ENCODE results near the gene SEC16A.

The SEC16A gene

DNA sequence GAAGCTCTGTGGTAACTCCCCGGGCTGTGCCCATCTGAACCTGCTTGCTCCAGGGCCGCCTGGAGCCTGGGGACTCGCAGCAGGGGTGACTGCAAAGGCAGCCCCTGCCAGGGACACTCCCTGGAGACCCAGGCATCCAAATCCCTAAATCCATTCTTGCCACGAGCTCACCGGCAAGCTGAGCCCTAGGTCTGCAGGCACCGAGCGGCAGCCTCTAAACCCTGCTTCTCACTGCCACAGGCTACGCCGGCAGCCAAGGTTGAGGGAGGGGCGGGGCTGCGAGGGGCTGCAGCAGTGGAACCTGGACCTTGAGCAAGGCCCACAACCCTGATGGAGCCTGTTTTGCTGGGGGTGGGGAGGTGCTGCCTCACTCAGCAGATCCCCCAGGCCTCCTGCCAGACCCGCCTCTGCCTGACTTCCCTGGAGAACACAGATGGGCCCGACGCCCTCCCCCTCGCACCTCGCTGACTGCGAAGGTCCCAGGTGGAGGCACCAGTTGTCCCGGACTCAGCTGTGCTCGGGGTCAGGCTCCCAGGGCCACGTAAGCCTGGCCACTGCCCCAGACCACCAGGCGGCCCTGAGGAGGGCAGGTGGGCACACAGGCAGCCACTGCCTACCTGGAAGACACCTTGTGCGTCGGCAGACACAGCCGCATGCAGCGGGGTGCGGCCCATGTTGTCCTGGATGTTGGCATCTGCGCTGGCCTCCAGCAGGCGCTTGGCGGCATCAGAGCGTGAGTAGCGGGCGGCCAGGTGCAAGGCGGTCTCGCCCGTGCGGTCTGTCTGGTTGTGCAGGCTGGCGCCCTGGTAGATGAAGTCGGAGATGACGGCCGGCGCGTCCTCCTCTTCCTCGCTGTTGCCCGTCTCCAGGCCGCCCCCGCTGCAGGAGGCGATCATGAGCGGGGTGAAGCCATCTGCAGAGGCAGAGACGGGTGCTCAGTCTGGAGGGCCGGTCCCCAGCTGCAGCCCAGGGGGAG is 17.4 kb upstream of the SEC16A start:
- H3K36me3 Mint-ChIP-seq: no peaks in the 10 kb centered on the region
- H3K4me3 Mint-ChIP-seq: no peak overlapping the region
- H3K27ac Mint-ChIP-seq: no peak overlapping the region
- no peaks in the 10 kb centered on the region for H3K4me1 Mint-ChIP-seq (ENCODE audit: low read depth)
- no peaks in the 10 kb centered on the region for H3K27me3 Mint-ChIP-seq
- no peaks in the 10 kb centered on the region for H3K9me3 Mint-ChIP-seq (ENCODE audit: low read depth)

GRCh38 chr9:136499071-136499934 is 16.5 kb upstream of the SEC16A start:
- H3K27me3 Mint-ChIP-seq: no peaks in the 10 kb centered on the region
- H3K36me3 Mint-ChIP-seq: no peaks in the 10 kb centered on the region
- no peaks in the 10 kb centered on the region for H3K4me1 Mint-ChIP-seq (ENCODE audit: low read depth)
- H3K27ac Mint-ChIP-seq: no peak overlapping the region
- no peaks in the 10 kb centered on the region for H3K9me3 Mint-ChIP-seq (ENCODE audit: low read depth)
- H3K4me3 Mint-ChIP-seq: no peak overlapping the region

- Mint-ChIP-seq H3K36me3 (no peaks in the 10 kb centered on the region), H3K9me3 (ENCODE audit: low read depth) (no peaks in the 10 kb centered on the region), H3K4me3 (no peak overlapping the region), H3K27me3 (no peaks in the 10 kb centered on the region), H3K4me1 (ENCODE audit: low read depth) (no peaks in the 10 kb centered on the region), H3K27ac (no peak overlapping the region)
Measured at GRCh38 chr9:136497916-136498695, 15.3 kb upstream of the SEC16A start.

- Mint-ChIP-seq H3K36me3 (no peaks in the 10 kb centered on the region), H3K27me3 (no peaks in the 10 kb centered on the region), H3K4me1 (ENCODE audit: low read depth) (no peaks in the 10 kb centered on the region), H3K27ac (no peak overlapping the region), H3K4me3 (no peak overlapping the region), H3K9me3 (ENCODE audit: low read depth) (no peaks in the 10 kb centered on the region)
Measured at GRCh38 chr9:136496801-136497620, 14.2 kb upstream of the SEC16A start.

DNA sequence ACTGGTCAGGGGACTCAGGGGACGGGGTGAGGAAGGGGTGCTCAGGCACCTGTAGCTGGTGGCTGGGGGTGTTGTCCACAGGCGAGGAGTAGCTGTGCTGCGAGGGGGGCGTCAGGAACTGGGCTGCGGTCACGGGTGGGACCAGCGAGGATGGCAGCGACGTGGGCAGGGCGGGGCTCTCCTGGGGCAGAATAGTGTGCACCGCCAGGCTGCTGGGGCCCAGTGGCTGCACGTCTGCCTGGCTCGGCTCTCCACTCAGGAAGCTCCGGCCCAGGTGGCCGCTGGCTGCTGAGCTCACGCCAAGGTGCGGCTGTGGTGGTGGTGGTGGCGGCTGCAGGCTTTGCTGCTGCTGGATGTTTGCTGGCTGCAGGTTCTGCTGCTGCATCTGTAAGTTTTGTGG is 13.3 kb upstream of the SEC16A start:
- Mint-ChIP-seq H3K9me3 (ENCODE audit: low read depth) (no peaks in the 10 kb centered on the region), H3K4me3 (no peak overlapping the region), H3K27me3 (no peaks in the 10 kb centered on the region), H3K36me3 (no peaks in the 10 kb centered on the region), H3K4me1 (ENCODE audit: low read depth) (no peaks in the 10 kb centered on the region), H3K27ac (no peak overlapping the region)

- Mint-ChIP-seq H3K4me3 (no peak overlapping the region), H3K9me3 (ENCODE audit: low read depth) (no peaks in the 10 kb centered on the region), H3K27me3 (no peaks in the 10 kb centered on the region), H3K4me1 (ENCODE audit: low read depth) (no peaks in the 10 kb centered on the region), H3K36me3 (no peaks in the 10 kb centered on the region), H3K27ac (no peak overlapping the region)
Measured at GRCh38 chr9:136495238-136495800, 12.5 kb upstream of the SEC16A start.

DNA sequence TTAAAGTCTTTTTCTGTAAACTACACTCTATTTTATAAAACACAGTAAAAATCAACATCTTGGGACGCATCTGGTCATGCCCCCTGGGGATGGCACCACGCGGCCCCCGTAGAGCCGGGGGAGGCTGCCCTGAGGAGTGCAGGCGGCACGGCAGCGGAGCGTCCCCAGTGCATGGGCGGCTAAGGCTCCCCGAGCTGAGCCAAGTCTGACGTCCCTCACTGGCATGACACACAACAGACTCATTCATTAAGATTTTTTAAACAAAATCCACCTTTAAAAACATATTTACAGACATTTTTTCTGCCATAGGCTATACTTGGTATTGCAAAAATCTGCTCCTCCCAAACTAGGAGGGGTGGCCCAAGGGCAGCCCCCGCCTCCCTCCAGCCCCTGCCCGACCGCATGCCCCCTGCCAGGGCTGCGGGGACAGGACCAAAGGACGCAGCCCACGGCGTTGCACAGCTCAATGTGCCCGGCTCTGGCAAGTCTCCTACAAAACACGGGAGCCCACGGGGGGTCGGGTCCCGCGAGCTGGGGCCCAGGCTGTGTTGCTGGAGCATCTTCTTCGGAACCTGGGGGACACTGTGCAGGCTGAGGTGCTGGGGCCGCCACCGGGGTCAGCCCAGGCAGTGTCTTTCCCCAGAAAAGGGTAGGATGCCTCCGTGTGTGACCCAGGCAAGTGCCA is 11.8 kb upstream of the SEC16A start:
- no peak overlapping the region for H3K27ac Mint-ChIP-seq
- H3K9me3 Mint-ChIP-seq (ENCODE audit: low read depth): no peaks in the 10 kb centered on the region
- no peak overlapping the region for H3K4me3 Mint-ChIP-seq
- no peaks in the 10 kb centered on the region for H3K27me3 Mint-ChIP-seq
- no peaks in the 10 kb centered on the region for H3K36me3 Mint-ChIP-seq
- no peaks in the 10 kb centered on the region for H3K4me1 Mint-ChIP-seq (ENCODE audit: low read depth)

DNA sequence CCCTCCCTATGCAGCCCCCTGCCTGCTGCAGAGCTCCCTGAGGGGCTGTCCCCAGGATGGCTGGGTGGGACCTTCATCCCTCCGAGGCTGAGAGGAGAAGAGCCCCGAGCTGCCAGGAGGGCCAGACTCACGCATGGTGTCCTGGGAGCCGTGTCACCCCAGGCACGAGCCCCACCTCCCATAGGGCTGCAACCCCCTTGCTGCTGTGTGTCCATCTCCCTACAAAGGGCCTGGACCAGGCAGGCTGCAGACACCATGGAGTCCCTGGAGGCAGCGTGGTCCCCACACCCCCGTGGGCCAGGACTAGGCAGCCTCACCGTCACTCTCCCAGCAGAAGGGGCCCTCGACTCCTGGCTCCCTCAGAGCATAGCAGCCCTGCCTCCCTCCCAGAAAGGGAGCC is 11.2 kb upstream of the SEC16A start:
- no peak overlapping the region for H3K27ac Mint-ChIP-seq
- H3K27me3 Mint-ChIP-seq: no peaks in the 10 kb centered on the region
- H3K4me1 Mint-ChIP-seq (ENCODE audit: low read depth): no peaks in the 10 kb centered on the region
- no peaks in the 10 kb centered on the region for H3K9me3 Mint-ChIP-seq (ENCODE audit: low read depth)
- no peak overlapping the region for H3K4me3 Mint-ChIP-seq
- no peaks in the 10 kb centered on the region for H3K36me3 Mint-ChIP-seq

DNA sequence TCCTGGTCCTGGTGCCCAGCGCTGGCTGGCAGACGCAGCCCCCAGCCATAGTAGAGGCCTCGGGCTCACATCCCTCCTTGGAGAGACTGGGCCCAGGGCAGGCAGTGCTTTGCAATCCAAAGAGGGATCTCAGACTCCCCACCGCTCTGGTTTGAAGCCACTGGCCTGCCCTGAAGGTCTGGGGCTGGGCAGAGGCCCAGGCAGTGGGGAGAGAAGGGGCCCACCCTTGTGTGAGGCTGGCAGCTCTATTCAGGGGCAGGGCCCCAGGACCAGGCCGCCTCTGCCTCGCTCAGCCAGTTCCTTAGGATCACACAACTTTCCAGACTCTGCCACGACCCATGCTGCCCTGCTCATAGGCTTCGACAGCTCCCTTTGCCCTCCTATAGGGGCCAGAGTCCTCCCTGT is 10.7 kb upstream of the SEC16A start:
- Mint-ChIP-seq H3K36me3 (no peaks in the 10 kb centered on the region), H3K27me3 (no peaks in the 10 kb centered on the region), H3K4me1 (ENCODE audit: low read depth) (no peaks in the 10 kb centered on the region), H3K27ac (no peak overlapping the region), H3K9me3 (ENCODE audit: low read depth) (no peaks in the 10 kb centered on the region), H3K4me3 (no peak overlapping the region)

GRCh38 chr9:136492978-136493522 is 10.2 kb upstream of the SEC16A start:
- no peaks in the 10 kb centered on the region for H3K36me3 Mint-ChIP-seq
- H3K4me3 Mint-ChIP-seq: no peak overlapping the region
- no peak overlapping the region for H3K27ac Mint-ChIP-seq
- no peaks in the 10 kb centered on the region for H3K9me3 Mint-ChIP-seq (ENCODE audit: low read depth)
- no peaks in the 10 kb centered on the region for H3K4me1 Mint-ChIP-seq (ENCODE audit: low read depth)
- H3K27me3 Mint-ChIP-seq: no peaks in the 10 kb centered on the region

DNA sequence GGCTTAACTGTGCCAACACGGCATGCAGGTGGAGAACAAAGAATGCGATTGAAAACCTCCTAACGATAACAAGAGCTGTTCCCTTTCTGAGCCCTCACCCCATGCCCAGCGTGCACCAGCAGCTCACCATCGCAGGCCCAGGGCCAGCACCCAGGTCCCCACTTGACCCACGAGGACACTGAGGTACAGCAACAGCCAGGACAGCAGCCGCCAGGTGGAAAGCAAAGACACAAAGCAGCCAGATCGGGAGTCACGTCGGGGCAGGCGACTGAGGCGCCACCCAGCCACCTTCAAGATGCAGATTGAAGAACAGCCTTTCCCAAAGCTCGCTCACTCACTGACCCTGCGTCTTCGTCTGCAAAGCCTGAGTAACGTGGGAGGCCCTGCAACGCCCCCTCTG is 6.9 kb upstream of the SEC16A start:
- Mint-ChIP-seq H3K27me3 (no peaks in the 10 kb centered on the region), H3K9me3 (ENCODE audit: low read depth) (no peaks in the 10 kb centered on the region), H3K27ac (no peak overlapping the region), H3K4me1 (ENCODE audit: low read depth) (peaks cover 4% of the 10 kb centered on the region), H3K4me3 (no peak overlapping the region), H3K36me3 (no peaks in the 10 kb centered on the region)

DNA sequence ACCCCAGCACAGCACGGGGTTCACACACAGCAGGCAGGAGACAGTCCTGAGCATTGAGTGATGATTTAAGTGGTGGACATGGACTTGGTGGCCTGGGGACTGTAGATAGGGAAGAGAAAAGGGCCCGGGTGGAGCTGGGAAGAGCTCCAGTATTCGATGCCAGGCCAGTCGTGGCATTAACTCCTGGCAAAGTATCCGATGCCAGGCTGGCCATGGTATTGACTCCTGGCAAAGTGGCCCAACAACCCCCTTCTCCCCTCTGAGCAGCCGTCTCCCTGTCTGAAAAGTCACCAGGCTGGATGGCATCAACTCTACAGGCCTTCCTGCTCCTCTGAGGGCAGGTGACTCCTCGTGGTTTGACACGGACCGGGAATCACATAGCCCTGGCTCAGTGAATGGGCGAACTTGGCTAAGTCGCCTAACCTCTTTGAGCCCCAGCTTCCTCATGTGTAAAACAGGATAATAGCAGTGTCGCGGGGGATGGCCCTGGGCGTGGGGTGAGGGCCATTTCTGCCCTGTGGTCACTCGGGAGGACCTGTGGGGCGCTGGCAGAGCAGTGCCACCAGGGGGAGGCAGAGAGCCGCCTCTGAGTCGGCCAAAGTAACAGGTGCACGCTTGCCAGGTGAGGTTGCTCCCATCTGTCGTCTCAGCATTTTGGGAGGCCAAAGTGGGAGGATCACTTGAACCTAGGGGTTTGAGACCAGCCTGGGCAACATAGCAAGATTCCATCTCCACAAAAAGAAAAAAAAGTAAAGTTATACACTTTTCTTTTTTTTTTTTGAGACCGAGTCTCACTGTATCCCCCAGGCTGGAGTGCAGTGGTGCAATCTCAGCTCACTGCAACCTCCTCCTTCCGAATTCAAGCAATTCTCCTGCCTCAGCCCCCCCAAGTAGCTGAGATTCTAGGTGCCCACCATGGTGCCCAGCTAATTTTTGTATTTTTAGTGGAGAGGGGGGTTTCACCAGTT is 5.7 kb upstream of the SEC16A start:
- Mint-ChIP-seq H3K4me3 (no peak overlapping the region), H3K27me3 (no peaks in the 10 kb centered on the region), H3K9me3 (ENCODE audit: low read depth) (no peaks in the 10 kb centered on the region), H3K36me3 (no peaks in the 10 kb centered on the region), H3K4me1 (ENCODE audit: low read depth) (peaks cover 6% of the 10 kb centered on the region), H3K27ac (no peak overlapping the region)

Data from activated naive CD8-positive, alpha-beta T cell (primary cell).